HCT116 (cell line): ENCODE data around the gene RXFP2. TPM values are rescaled to one million over a fixed set of nuclear protein-coding genes. Genes with fewer than 3 reads are reported as not detected.

Experiments
- ATAC-seq: fragments of 200-7000 bp; cut with Tn5 transposase; 2 replicates; pipeline ENCODE4 v1.9.1; 2020; ENCODE audit warnings: mild to moderate bottlenecking, moderate library complexity
- BruUV-seq: library from RNA; stranded (reverse); fragments of 400-500 nt; replicated peaks from 2 replicates; lab custom pipeline; 2021; lab: Mats Ljungman, UMichigan
- CTCF ChIA-PET: fragments of 300-600 bp; sonication (Branson Sonifier 250); formaldehyde crosslinking; loops from one replicate; lab custom pipeline; 2021; ENCODE audit warnings: antibody characterized with exemption; lab: Charles Lee
- POLR2A ChIA-PET: fragments of 300-600, 350-600 bp; sonication (Branson Sonifier 250); formaldehyde crosslinking; loops from one replicate; lab custom pipeline; 2021; ENCODE audit warnings: antibody characterized with exemption; lab: Charles Lee
- RAD21 ChIA-PET, 2 experiments: fragments of 300-600 bp; sonication (Branson Sonifier 250); formaldehyde crosslinking; loops; one replicate each; lab custom pipeline; 2023; ENCODE audit warnings: low total read pairs in 2 of 2; ENCODE audit not compliant: uncharacterized antibody in 2 of 2, unreplicated experiment in 2 of 2, low non-redundant PET in 1 of 2; lab: Charles Lee
- DNase-seq: peaks from one replicate; pipeline ENCODE4 v3.0.0-alpha.2; 2010; ENCODE audit warnings: low read depth, low spot score
- H2AFZ ChIP-seq: fragments of 200-600 bp; shearing (Covaris generic), sonication (generic); 2 replicates; pipeline ENCODE4 v1.6.1; 2017; ENCODE audit warnings: low read depth, mixed run types, mixed read lengths, antibody characterized with exemption, low read length; ENCODE audit not compliant: poor library complexity, severe bottlenecking
- H3K27ac ChIP-seq: 2 replicates; pipeline ENCODE4 v1.5.1; 2012; ENCODE audit warnings: low read depth, low read length
- H3K27me3 ChIP-seq: fragments of 200-600 bp; sonication (generic); 2 replicates; pipeline ENCODE4 v1.6.1; 2016; ENCODE audit warnings: mixed run types, low read length, mixed read lengths; ENCODE audit not compliant: insufficient read depth
- H3K36me3 ChIP-seq, 2 experiments: fragments of 200-500 bp in 1 of 2; fragments of 200-600 bp in 1 of 2; sonication (Bioruptor generic) in 1 of 2; sonication (generic) in 1 of 2; 2 replicates each; pipeline versions ENCODE4 v1.5.1 to v1.6.1; 2014 to 2016; ENCODE audit warnings: low read length in 2 of 2, inconsistent platforms in 1 of 2, mixed read lengths in 1 of 2, mixed run types in 1 of 2; ENCODE audit not compliant: insufficient read depth in 2 of 2, control insufficient read depth in 1 of 2
- H3K4me1 ChIP-seq, 2 experiments: fragments of 200-600 bp in 1 of 2; sonication (generic) in 1 of 2; 2 replicates each; pipeline versions ENCODE4 v1.5.1 to v1.6.1; 2012 to 2017; ENCODE audit warnings: low read length in 2 of 2, inconsistent platforms in 1 of 2, mild to moderate bottlenecking in 1 of 2, mixed read lengths in 1 of 2, mixed run types in 1 of 2, moderate library complexity in 1 of 2; ENCODE audit not compliant: insufficient read depth in 2 of 2, control insufficient read depth in 1 of 2
- H3K4me2 ChIP-seq: fragments of 200-600 bp; sonication (generic); 2 replicates; pipeline ENCODE4 v1.6.1; 2017; ENCODE audit warnings: mixed run types, low read length, mixed read lengths
- H3K4me3 ChIP-seq, 2 experiments: fragments of 200-600 bp in 1 of 2; sonication (generic) in 1 of 2; replicated peaks in 1 of 2; 2 replicates each; pipeline ENCODE4 v1.5.1; 2011 to 2016; ENCODE audit warnings: low read length in 2 of 2, control low read depth in 1 of 2, low read depth in 1 of 2, mild to moderate bottlenecking in 1 of 2, mixed read lengths in 1 of 2, mixed run types in 1 of 2
- H3K79me2 ChIP-seq: fragments of 200-600 bp; sonication (generic); 2 replicates; pipeline ENCODE4 v1.6.1; 2017; ENCODE audit warnings: mild to moderate bottlenecking, mixed run types, low read length, moderate library complexity, mixed read lengths; ENCODE audit not compliant: insufficient read depth
- H3K9ac ChIP-seq: fragments of 200-600 bp; sonication (generic); 2 replicates; pipeline ENCODE4 v1.6.1; 2016; ENCODE audit warnings: low read length, mixed read lengths
- H3K9me2 ChIP-seq: fragments of 200-600 bp; sonication (generic), shearing (Covaris generic); 2 replicates; pipeline ENCODE4 v1.6.1; 2017; ENCODE audit warnings: mixed run types, mild to moderate bottlenecking, moderate library complexity; ENCODE audit not compliant: insufficient read depth
- H3K9me3 ChIP-seq, 2 experiments: fragments of 200-500 bp in 1 of 2; fragments of 200-600 bp in 1 of 2; sonication (Bioruptor generic) in 1 of 2; sonication (generic) in 1 of 2; 2 replicates each; pipeline ENCODE4 v1.6.1; 2014 to 2017; ENCODE audit warnings: low read length in 2 of 2, mixed read lengths in 2 of 2, inconsistent platforms in 1 of 2, low read depth in 1 of 2, mild to moderate bottlenecking in 1 of 2, mixed run types in 1 of 2, moderate library complexity in 1 of 2; ENCODE audit not compliant: control insufficient read depth in 1 of 2, insufficient read depth in 1 of 2
- H4K20me1 ChIP-seq: fragments of 200-600 bp; sonication (generic), shearing (Covaris generic); 2 replicates; pipeline ENCODE4 v1.6.1; 2017; ENCODE audit warnings: mixed run types, mild to moderate bottlenecking, moderate library complexity; ENCODE audit not compliant: insufficient read depth
- CTCF ChIP-seq, 3 experiments: fragments of 200-600 bp in 1 of 3; sonication (generic) in 1 of 3; IDR thresholded peaks in 2 of 3; conservative IDR thresholded peaks in 1 of 3; 2 replicates each; pipeline ENCODE4 v1.5.1; 2012 to 2017; ENCODE audit warnings: low read depth in 2 of 3, low read length in 2 of 3, antibody characterized with exemption in 1 of 3, borderline replicate concordance in 1 of 3, control low read depth in 1 of 3, mild to moderate bottlenecking in 1 of 3, mixed read lengths in 1 of 3, mixed run types in 1 of 3, moderate library complexity in 1 of 3; ENCODE audit not compliant: insufficient read depth in 1 of 3
- EGR1 ChIP-seq: IDR thresholded peaks from 2 replicates; pipeline ENCODE4 v1.6.1; 2012; ENCODE audit warnings: low read depth
- ELF1 ChIP-seq: IDR thresholded peaks from 2 replicates; pipeline ENCODE4 v1.6.1; 2012; ENCODE audit warnings: low read depth, borderline replicate concordance
- EZH2 ChIP-seq: fragments of 200-600 bp; sonication (generic); IDR thresholded peaks from 2 replicates; pipeline ENCODE4 v1.6.1; 2017; ENCODE audit warnings: antibody characterized with exemption, mixed run types
- EZH2phosphoT487 ChIP-seq: fragments of 200-600 bp; IDR thresholded peaks from 2 replicates; pipeline ENCODE4 v1.6.1; 2018; ENCODE audit warnings: antibody characterized with exemption, borderline replicate concordance
- JUND ChIP-seq: IDR thresholded peaks from 2 replicates; pipeline ENCODE4 v1.6.1; 2012
- POLR2AphosphoS5 ChIP-seq: IDR thresholded peaks from 2 replicates; pipeline ENCODE4 v1.6.1; 2011; ENCODE audit warnings: mild to moderate bottlenecking, low read depth, low read length, moderate library complexity
- RAD21 ChIP-seq: IDR thresholded peaks from 2 replicates; pipeline ENCODE4 v1.6.1; 2012; ENCODE audit warnings: low read depth, mild to moderate bottlenecking
- SIN3A ChIP-seq: IDR thresholded peaks from 2 replicates; pipeline ENCODE4 v1.6.1; 2012; ENCODE audit warnings: low read depth
- SRF ChIP-seq: IDR thresholded peaks from 2 replicates; pipeline ENCODE4 v1.6.1; 2012; ENCODE audit warnings: low read depth
- TCF7L2 ChIP-seq: IDR thresholded peaks from 2 replicates; pipeline ENCODE4 v1.7.0; 2011; ENCODE audit warnings: borderline replicate concordance, inconsistent platforms; ENCODE audit not compliant: insufficient read depth, insufficient read length; ENCODE audit errors: extremely low read depth
- YY1 ChIP-seq: IDR thresholded peaks from 2 replicates; pipeline ENCODE4 v1.6.1; 2011; ENCODE audit warnings: low read length, low read depth, moderate library complexity, mild to moderate bottlenecking; ENCODE audit not compliant: insufficient replicate concordance; ENCODE audit errors: extremely low read depth
- ZFX ChIP-seq: fragments of 450-650 bp; IDR thresholded peaks from 2 replicates; pipeline ENCODE4 v1.6.1; 2017
- intact Hi-C: fragments of 100-400 bp; cut with micrococcal nuclease; formaldehyde crosslinking; loops from 2 replicates; pipeline ENCODE4 v1.10.0; 2022
- total RNA-seq: library from RNA; stranded (reverse); gene quantifications from one replicate; pipeline ENCODE4 v1.2.1, GENCODE V29; 2021; ENCODE audit not compliant: unreplicated experiment
- TF ChIP-seq, protein P1 (sequence below): IDR thresholded peaks from 2 replicates; pipeline ENCODE4 v1.6.1; 2012

RXFP2 gene
- total RNA-seq, 1 experiment from 2014 or later: not detected

GRCh38 chr13:31801088-31801487 lies 61.8 kb downstream of the RXFP2 start:
- intact Hi-C loops: no loop called here

GRCh38 chr13:31803311-31803710 lies 64.0 kb downstream of the RXFP2 start:
- Histone ChIP-seq H2AFZ (no peak overlapping the region), H3K9me3 (no peaks in the 10 kb centered on the region), H3K4me2 (no peak overlapping the region), H3K4me1 (no peaks in the 10 kb centered on the region), H3K27ac (no peak overlapping the region), H3K9me2 (no peaks in the 10 kb centered on the region), H4K20me1 (no peaks in the 10 kb centered on the region), H3K4me3 (no peak overlapping the region), H3K79me2 (no peaks in the 10 kb centered on the region), H3K9ac (no peak overlapping the region), H3K36me3 (no peaks in the 10 kb centered on the region), H3K27me3 (no peaks in the 10 kb centered on the region; the same call in 1 of the 2 replicates)
- DNase-seq (no peak), ATAC-seq (no peak)
- intact Hi-C loops: no loop called here
- RAD21 ChIA-PET: no interaction called here
- BruUV-seq: no TSS peak
- no peak for TF ChIP-seq EGR1
- TF ChIP-seq SRF: no peak
- no peak for TF ChIP-seq EZH2
- TF ChIP-seq SIN3A: no peak
- no peak for TF ChIP-seq EZH2phosphoT487
- no peak for TF ChIP-seq RAD21
- TF ChIP-seq, protein P1, sequence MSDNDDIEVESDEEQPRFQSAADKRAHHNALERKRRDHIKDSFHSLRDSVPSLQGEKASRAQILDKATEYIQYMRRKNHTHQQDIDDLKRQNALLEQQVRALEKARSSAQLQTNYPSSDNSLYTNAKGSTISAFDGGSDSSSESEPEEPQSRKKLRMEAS: no peak
- TF ChIP-seq POLR2AphosphoS5: no peak
- no peak for TF ChIP-seq CTCF (IDR thresholded peaks at IDR 0.05 in 2 of 3, conservative IDR thresholded peaks at IDR 0.05 in 1 of 3; ENCODE audit: borderline replicate concordance in 1 of 3, insufficient read depth in 1 of 3, low read depth in 2 of 3, low read length in 2 of 3)
- no peak for TF ChIP-seq JUND
- no peak for TF ChIP-seq ELF1
- TF ChIP-seq YY1: no peak
- no peak for TF ChIP-seq TCF7L2
- CTCF ChIA-PET: no interaction called here
- POLR2A ChIA-PET: no interaction called here

More at GRCh38 chr13:31801088-31801487, 61.8 kb downstream of the RXFP2 start:
- Histone ChIP-seq H2AFZ (no peak overlapping the region), H4K20me1 (no peaks in the 10 kb centered on the region), H3K27ac (no peak overlapping the region), H3K9me2 (no peaks in the 10 kb centered on the region), H3K36me3 (no peaks in the 10 kb centered on the region), H3K4me1 (no peaks in the 10 kb centered on the region), H3K9me3 (no peaks in the 10 kb centered on the region), H3K27me3 (no peaks in the 10 kb centered on the region; the same call in 1 of the 2 replicates), H3K4me3 (no peak overlapping the region), H3K79me2 (no peaks in the 10 kb centered on the region), H3K9ac (no peak overlapping the region), H3K4me2 (no peak overlapping the region)
- RAD21 ChIA-PET: no interaction called here
- DNase-seq: no peak
- CTCF ChIA-PET: no interaction called here
- POLR2A ChIA-PET: no interaction called here
- ATAC-seq: no peak
- BruUV-seq: no TSS peak
- no peak for TF ChIP-seq ZFX
- no peak for TF ChIP-seq ELF1
